IMR-90 (cell line): ENCODE data around the gene XKR7. TPM values are rescaled to one million over a fixed set of nuclear protein-coding genes. Genes with fewer than 3 reads are reported as not detected.

Experiments used
- ATAC-seq: fragments of 200-7000 bp; cut with Tn5 transposase; 2 replicates; pipeline ENCODE4 v1.9.1; 2020; ENCODE audit warnings: low read depth, mild to moderate bottlenecking, moderate library complexity
- BruUV-seq: library from RNA; stranded (reverse); fragments of 400-500 nt; replicated peaks from 2 replicates; lab custom pipeline; 2021; lab: Mats Ljungman, UMichigan
- CTCF ChIA-PET: fragments of 300-600 bp; formaldehyde crosslinking; extraction: SDS; loops from one replicate; lab custom pipeline; 2021; ENCODE audit warnings: antibody characterized with exemption; lab: Yijun Ruan, JAX
- POLR2A ChIA-PET: fragments of 300-600 bp; sonication (Branson Sonifier 250); formaldehyde crosslinking; loops from one replicate; lab custom pipeline; 2022; ENCODE audit warnings: antibody characterized with exemption; ENCODE audit not compliant: unreplicated experiment; lab: Charles Lee
- DNase-seq: peaks from one replicate; pipeline ENCODE4 v3.0.0; 2013
- H2AFZ ChIP-seq: replicated peaks from 2 replicates; pipeline ENCODE3; 2013; ENCODE audit warnings: low read length, mild to moderate bottlenecking; ENCODE audit not compliant: poor library complexity
- H2AK5ac ChIP-seq: 2 replicates; pipeline ENCODE4 v1.6.1; 2013; ENCODE audit warnings: low read depth, low read length, inconsistent platforms
- H2AK9ac ChIP-seq: replicated peaks from 2 replicates; pipeline ENCODE3; 2013; ENCODE audit warnings: mild to moderate bottlenecking, low read depth, low read length, moderate library complexity; ENCODE audit not compliant: poor library complexity
- H2BK120ac ChIP-seq: 2 replicates; pipeline ENCODE4 v1.6.1; 2013; ENCODE audit warnings: low read depth, low read length, inconsistent platforms
- H2BK15ac ChIP-seq: 3 replicates; pipeline ENCODE4 v1.6.1; 2013; ENCODE audit warnings: low read depth, low read length, inconsistent platforms
- H2BK20ac ChIP-seq: 2 replicates; pipeline ENCODE4 v1.6.1; 2013; ENCODE audit warnings: low read depth, mild to moderate bottlenecking, inconsistent platforms, low read length, moderate library complexity
- H2BK5ac ChIP-seq: 2 replicates; pipeline ENCODE4 v1.6.1; 2013; ENCODE audit warnings: mild to moderate bottlenecking, low read depth, low read length, inconsistent platforms; ENCODE audit not compliant: poor library complexity, severe bottlenecking
- H3K14ac ChIP-seq: replicated peaks from 2 replicates; pipeline ENCODE4 v1.6.1; 2013; ENCODE audit warnings: low read depth, low read length, inconsistent platforms
- H3K18ac ChIP-seq: 2 replicates; pipeline ENCODE4 v1.6.1; 2013; ENCODE audit warnings: low read depth, low read length, control low read depth
- H3K23ac ChIP-seq: 2 replicates; pipeline ENCODE4 v1.6.1; 2013; ENCODE audit warnings: low read depth, low read length, inconsistent platforms
- H3K27ac ChIP-seq: 2 replicates; pipeline ENCODE4 v1.5.1; 2013; ENCODE audit warnings: mild to moderate bottlenecking, control low read depth, low read length; ENCODE audit not compliant: insufficient read depth
- H3K27me3 ChIP-seq: 2 replicates; pipeline ENCODE4 v1.6.1; 2013; ENCODE audit warnings: low read length; ENCODE audit not compliant: control insufficient read depth, insufficient read depth
- H3K36me3 ChIP-seq: 2 replicates; pipeline ENCODE4 v1.6.1; 2013; ENCODE audit warnings: low read length, mixed read lengths; ENCODE audit not compliant: control insufficient read depth, insufficient read depth
- H3K4ac ChIP-seq: 2 replicates; pipeline ENCODE4 v1.6.1; 2013; ENCODE audit warnings: low read depth, low read length, inconsistent platforms
- H3K4me1 ChIP-seq: 2 replicates; pipeline ENCODE4 v1.6.1; 2013; ENCODE audit warnings: low read length, mixed read lengths; ENCODE audit not compliant: control insufficient read depth, insufficient read depth
- H3K4me2 ChIP-seq: 2 replicates; pipeline ENCODE4 v1.6.1; 2013; ENCODE audit warnings: low read depth, mild to moderate bottlenecking, control low read depth, low read length, moderate library complexity
- H3K4me3 ChIP-seq: 2 replicates; pipeline ENCODE4 v1.5.1; 2013; ENCODE audit warnings: low read depth, mild to moderate bottlenecking, control low read depth, low read length, moderate library complexity; ENCODE audit not compliant: insufficient read depth
- H3K56ac ChIP-seq: 2 replicates; pipeline ENCODE4 v1.6.1; 2013; ENCODE audit warnings: low read length, inconsistent platforms; ENCODE audit not compliant: insufficient read depth; ENCODE audit errors: extremely low read depth
- H3K79me1 ChIP-seq, 2 experiments: 2 replicates each; pipeline ENCODE4 v1.6.1; 2013; ENCODE audit warnings: low read length in 2 of 2, inconsistent platforms in 1 of 2, low read depth in 1 of 2
- H3K9ac ChIP-seq: 2 replicates; pipeline ENCODE4 v1.6.1; 2013; ENCODE audit warnings: low read depth, low read length, control low read depth
- H3K9me1 ChIP-seq: 2 replicates; pipeline ENCODE4 v1.6.1; 2013; ENCODE audit warnings: low read length, inconsistent platforms; ENCODE audit not compliant: insufficient read depth
- H3K9me3 ChIP-seq: 2 replicates; pipeline ENCODE4 v1.6.1; 2013; ENCODE audit warnings: low read length; ENCODE audit not compliant: control insufficient read depth, insufficient read depth
- H4K20me1 ChIP-seq: 2 replicates; pipeline ENCODE4 v1.6.1; 2013; ENCODE audit warnings: low read length, inconsistent platforms; ENCODE audit not compliant: insufficient read depth
- H4K5ac ChIP-seq: 2 replicates; pipeline ENCODE4 v1.6.1; 2013; ENCODE audit warnings: mild to moderate bottlenecking, low read depth, low read length, control low read depth
- H4K8ac ChIP-seq, 2 experiments: 2 replicates each; pipeline ENCODE4 v1.6.1; 2013; ENCODE audit warnings: low read depth in 2 of 2, low read length in 2 of 2, control low read depth in 1 of 2, inconsistent platforms in 1 of 2
- H4K91ac ChIP-seq: 2 replicates; pipeline ENCODE4 v1.6.1; 2013; ENCODE audit warnings: low read depth, low read length, inconsistent platforms; ENCODE audit not compliant: insufficient read depth
- CHD1 ChIP-seq: IDR thresholded peaks from 2 replicates; pipeline ENCODE4 v1.6.1; 2012; ENCODE audit warnings: low read depth, low read length, improper control_type of control experiment
- MXI1 ChIP-seq: IDR thresholded peaks from 2 replicates; pipeline ENCODE4 v1.6.1; 2012; ENCODE audit warnings: low read depth, mild to moderate bottlenecking, low read length, moderate library complexity, borderline replicate concordance
- NFE2L2 ChIP-seq: fragments of 150-350 bp; IDR thresholded peaks from 2 replicates; pipeline ENCODE4 v1.6.1; 2016; ENCODE audit warnings: low read depth, mild to moderate bottlenecking, low read length
- POLR2A ChIP-seq: IDR thresholded peaks from 2 replicates; pipeline ENCODE4 v1.6.1; 2012; ENCODE audit warnings: mild to moderate bottlenecking, low read depth, low read length
- whole genome bisulfite sequencing, 2 experiments: methylation state at CpG; one replicate each; pipeline versions ENCODE4 v1.1.5 to v1.1.7; 2013; ENCODE audit warnings: missing lambda C conversion rate in 2 of 2; ENCODE audit not compliant: insufficient read length in 1 of 2; ENCODE audit errors: extremely low coverage in 2 of 2; 5-methylcytosine and 5-hydroxymethylcytosine counted together
- dilution Hi-C: fragments of 300-500 bp; cut with HindIII; formaldehyde crosslinking; loops from one replicate; pipeline ENCODE4 v1.14.3; 2018; ENCODE audit warnings: low sequenced_read_pairs; ENCODE audit not compliant: unreplicated experiment
- in situ Hi-C: fragments of 300-500 bp; cut with MboI; formaldehyde crosslinking; loops from 3 replicates; pipeline ENCODE4 v1.14.3; 2019; ENCODE audit warnings: low sequenced_read_pairs, inconsistent platforms, mixed read lengths
- intact Hi-C: fragments of 100-400 bp; cut with micrococcal nuclease; formaldehyde crosslinking; loops from 2 replicates; pipeline ENCODE4 v1.10.0; 2022
- polyA plus RNA-seq, 3 experiments: library from polyadenylated mRNA; depleted of rRNA; stranded (reverse); fragments of >200 nt; gene quantifications; 2 replicates each; pipeline ENCODE4 v1.2.3, GENCODE V29; 2012; ENCODE audit warnings: low replicate concordance in 1 of 3
- total RNA-seq: library from RNA; depleted of rRNA; stranded (reverse); fragments of >200 nt; gene quantifications from 2 replicates; pipeline ENCODE4 v1.2.3, GENCODE V29; 2012
- TF ChIP-seq, protein P1 (sequence below): fragments of 150-350 bp; IDR thresholded peaks from 2 replicates; pipeline ENCODE4 v1.6.1; 2016; ENCODE audit warnings: low read depth, mild to moderate bottlenecking, low read length, moderate library complexity, borderline replicate concordance

The XKR7 gene
- total and polyA plus RNA-seq, 2 of the 4 experiments (the other 2 are of a cell fraction), result not detected

DNA sequence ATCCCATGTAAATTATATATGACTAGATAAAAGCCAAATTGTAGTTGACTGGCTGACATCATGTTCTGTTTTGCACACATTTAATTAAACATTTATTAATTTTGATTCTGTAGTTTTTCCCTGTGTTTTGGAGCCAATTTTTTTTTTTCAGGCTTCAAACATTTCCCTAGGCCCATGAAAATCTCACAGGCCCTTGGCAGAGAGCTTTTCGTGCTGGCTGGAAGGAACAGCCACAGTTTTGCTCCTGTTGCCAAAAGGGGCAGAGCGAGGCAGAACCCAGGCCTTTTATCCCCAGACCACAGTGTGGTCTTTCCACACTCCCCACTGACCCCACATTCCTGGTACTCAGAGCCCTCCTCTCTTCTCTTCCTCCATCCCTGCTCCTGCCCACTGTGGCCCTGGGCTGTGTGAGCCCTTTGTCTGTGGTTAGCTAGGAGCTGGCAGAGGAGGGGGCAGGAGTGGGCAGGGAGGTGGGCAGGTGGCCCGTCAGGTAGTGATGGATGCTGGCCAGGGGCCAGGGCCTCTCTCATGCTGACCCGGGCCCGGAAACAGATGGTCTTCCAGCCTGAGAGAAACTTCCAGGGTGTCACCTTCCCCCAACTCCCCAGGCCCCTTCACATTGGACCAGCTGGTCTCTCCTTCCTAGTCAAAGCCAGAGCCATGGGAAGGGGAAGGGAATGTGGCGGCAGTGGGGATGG is 22.8 kb downstream of the XKR7 start:
- Histone ChIP-seq H3K4ac (no peak overlapping the region), H2AK9ac (no peak overlapping the region), H3K23ac (no peak overlapping the region), H3K27ac (no peak overlapping the region), H2BK20ac (no peak overlapping the region), H2BK120ac (no peak overlapping the region), H2AFZ (no peak overlapping the region), H2BK5ac (no peak overlapping the region), H3K4me3 (no peak overlapping the region), H3K9me1 (no peaks in the 10 kb centered on the region; the same call in 1 of the 2 replicates), H3K56ac (no peak overlapping the region), H3K27me3 (peaks cover 47% of the 10 kb centered on the region), H2BK15ac (no peak overlapping the region), H4K20me1 (no peaks in the 10 kb centered on the region), H4K5ac (no peak overlapping the region), H3K9me3 (no peaks in the 10 kb centered on the region), H3K79me1 (no peaks in the 10 kb centered on the region), H3K4me2 (no peak overlapping the region), H3K9ac (no peak overlapping the region), H3K14ac (no peak overlapping the region), H2AK5ac (no peak overlapping the region), H4K91ac (no peak overlapping the region), H3K18ac (no peak overlapping the region), H3K36me3 (no peaks in the 10 kb centered on the region), H3K4me1 (no peaks in the 10 kb centered on the region), H4K8ac (no peak overlapping the region)
- no peak for ATAC-seq
- POLR2A ChIA-PET, result no interaction called here
- WGBS, 2 experiments, result no CpG with 5 or more reads among the region's 6 CpGs
- CTCF ChIA-PET, result no interaction called here
- dilution Hi-C loops, result no loop called here
- BruUV-seq, result no TSS peak
- no peak for DNase-seq
- in situ Hi-C loops, result no loop called here
- TF ChIP-seq CHD1, result no peak
- no peak for TF ChIP-seq MXI1
- no peak for TF ChIP-seq NFE2L2
- no peak for TF ChIP-seq POLR2A
- TF ChIP-seq, protein P1, sequence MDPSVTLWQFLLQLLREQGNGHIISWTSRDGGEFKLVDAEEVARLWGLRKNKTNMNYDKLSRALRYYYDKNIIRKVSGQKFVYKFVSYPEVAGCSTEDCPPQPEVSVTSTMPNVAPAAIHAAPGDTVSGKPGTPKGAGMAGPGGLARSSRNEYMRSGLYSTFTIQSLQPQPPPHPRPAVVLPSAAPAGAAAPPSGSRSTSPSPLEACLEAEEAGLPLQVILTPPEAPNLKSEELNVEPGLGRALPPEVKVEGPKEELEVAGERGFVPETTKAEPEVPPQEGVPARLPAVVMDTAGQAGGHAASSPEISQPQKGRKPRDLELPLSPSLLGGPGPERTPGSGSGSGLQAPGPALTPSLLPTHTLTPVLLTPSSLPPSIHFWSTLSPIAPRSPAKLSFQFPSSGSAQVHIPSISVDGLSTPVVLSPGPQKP, result no peak
- intact Hi-C loops, result no loop called here
